ENCODE data around the gene KIF19. TPM values are rescaled to one million over a fixed set of nuclear protein-coding genes. Genes with fewer than 3 reads are reported as not detected.

KIF19 gene
- total and polyA plus RNA-seq, 10 of the 15 experiments (the other 5 are each of a cell fraction or from before 2014, with no cell fraction given): 0.06 to 0.07 TPM; not detected in 8

DNA sequence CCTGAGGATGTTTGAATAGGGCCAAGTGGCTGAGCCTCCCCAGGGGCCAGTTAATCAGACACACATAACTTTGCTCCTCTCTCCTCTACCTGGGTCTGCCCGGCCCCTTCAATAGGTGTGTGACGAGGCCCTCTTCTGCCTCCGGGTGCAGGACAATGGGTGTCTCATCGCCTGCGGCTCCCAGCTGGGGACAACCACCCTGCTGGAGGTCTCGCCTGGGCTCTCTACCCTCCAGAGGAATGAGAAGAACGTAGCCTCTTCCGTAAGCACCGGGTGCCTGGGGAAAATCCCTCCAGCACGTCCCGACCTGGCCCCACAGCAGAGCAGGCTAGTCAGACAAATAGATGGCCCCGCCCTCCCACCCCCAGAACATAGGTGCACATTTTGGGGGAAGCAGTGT is 16.1 kb upstream of the KIF19 start:
- no peaks in the 10 kb centered on the region for H4K20me1 ChIP-seq (ENCODE audit: control insufficient read depth, insufficient read depth)
- no peak for ATAC-seq
- H3K4me1 ChIP-seq (ENCODE audit: control insufficient read depth, insufficient read depth, low read length): no peaks in the 10 kb centered on the region
- no peak for DNase-seq (ENCODE audit: low read depth, low spot score)
- no peak overlapping the region for H3K27ac ChIP-seq (ENCODE audit: control insufficient read depth, insufficient read depth)
- no peaks in the 10 kb centered on the region for H3K36me3 ChIP-seq (ENCODE audit: control insufficient read depth in 2 of 2, insufficient read depth in 2 of 2, low read length in 1 of 2)
- 26% methylated on average over 12 of the region's 12 CpGs for WGBS (ENCODE audit: insufficient coverage, insufficient replicate concordance, low lambda C conversion rate, missing lambda C conversion rate)
- FAIRE-seq: no peak
- no TSS peak for BruUV-seq (replicated peaks)
- H3K27me3 ChIP-seq (replicated peaks in 1 of 2; ENCODE audit: control insufficient read depth in 2 of 2, insufficient read depth in 2 of 2, low read length in 1 of 2): no peaks in the 10 kb centered on the region
- CTCF ChIA-PET: no interaction called here
- in situ Hi-C loops (cut with MboI) (no loop called here), intact Hi-C loops (cut with micrococcal nuclease; ENCODE audit: unreplicated experiment) (no loop called here)
- RAD21 ChIA-PET (ENCODE audit: unreplicated experiment): no interaction called here
- H2AFZ ChIP-seq (ENCODE audit: control insufficient read depth, low read depth, low read length): no peak overlapping the region
- SMC1A ChIA-PET (ENCODE audit: uncharacterized antibody, unreplicated experiment): no interaction called here
- no peak overlapping the region for H3K4me2 ChIP-seq (ENCODE audit: control insufficient read depth, insufficient read depth)
- peaks cover 7% of the 10 kb centered on the region; the same call in 1 of the 3 replicates for H3K9me3 ChIP-seq (replicated peaks; ENCODE audit: control insufficient read depth, insufficient read depth, low read length)
- no peaks in the 10 kb centered on the region for H3K79me2 ChIP-seq (ENCODE audit: control insufficient read depth, insufficient read depth, low read length)
- no peak overlapping the region for H3K4me3 ChIP-seq
- no peak for TF ChIP-seq MEF2A (IDR thresholded peaks at IDR 0.05; ENCODE audit: insufficient read depth, low read depth, low read length)
- H3K9ac ChIP-seq (ENCODE audit: control insufficient read depth, insufficient read depth, low read length): no peak overlapping the region
- POLR2A ChIA-PET: no interaction called here

DNA sequence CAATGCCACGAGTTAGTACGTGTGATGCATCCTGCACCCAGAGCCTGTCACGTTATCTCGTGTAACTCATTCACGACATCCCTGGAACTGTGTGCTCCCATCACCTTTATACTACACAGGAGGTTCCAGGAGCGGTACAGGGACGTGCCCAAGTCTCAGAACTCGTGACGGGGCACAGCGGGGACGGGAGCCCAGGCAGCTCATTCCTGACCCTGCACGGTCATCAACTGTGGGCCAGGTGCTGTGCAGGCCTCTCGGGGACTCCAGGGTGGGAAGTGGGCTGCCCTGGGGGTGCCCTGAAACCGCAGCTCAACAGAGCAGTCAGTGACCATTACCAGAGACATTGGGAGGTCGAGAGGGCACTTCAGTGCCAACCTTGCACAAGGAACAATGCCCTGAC is 11.1 kb upstream of the KIF19 start:
- intact Hi-C loops (cut with micrococcal nuclease; ENCODE audit: unreplicated experiment): no loop called here
- no peaks in the 10 kb centered on the region for H4K20me1 ChIP-seq (ENCODE audit: control insufficient read depth, insufficient read depth)
- H3K4me2 ChIP-seq (ENCODE audit: control insufficient read depth, insufficient read depth): no peak overlapping the region
- ChIA-PET POLR2A (no interaction called here), SMC1A (ENCODE audit: uncharacterized antibody, unreplicated experiment) (no interaction called here), CTCF (interaction anchor here (0.6 to 1.3 kb wide), 2 partner anchors 53 to 567 kb away, joined by 3 read pairs; partner anchors contain the start of gene GPR142), RAD21 (ENCODE audit: unreplicated experiment) (no interaction called here)
- DNase-seq (ENCODE audit: low read depth, low spot score) (no peak), ATAC-seq (no peak), FAIRE-seq (no peak)
- no peak overlapping the region for H3K9ac ChIP-seq (ENCODE audit: control insufficient read depth, insufficient read depth, low read length)
- H3K4me1 ChIP-seq (ENCODE audit: control insufficient read depth, insufficient read depth, low read length): no peaks in the 10 kb centered on the region
- WGBS (ENCODE audit: insufficient coverage, insufficient replicate concordance, low lambda C conversion rate, missing lambda C conversion rate): 23% methylated on average over 15 of the region's 15 CpGs
- TF ChIP-seq ZSCAN29 (IDR thresholded peaks at IDR 0.05) (no peak), EZH2 (IDR thresholded peaks at IDR 0.05; ENCODE audit: borderline replicate concordance, control insufficient read depth, low read depth, low read length) (no peak), USF1 (IDR thresholded peaks at IDR 0.05; ENCODE audit: borderline replicate concordance, extremely low read length, insufficient read depth, low read depth, low read length) (no peak), IKZF2 (IDR thresholded peaks at IDR 0.05) (no peak), HDAC6 (IDR thresholded peaks at IDR 0.05; ENCODE audit: unreplicated experiment) (no peak), RUNX3 (IDR thresholded peaks at IDR 0.05; ENCODE audit: low read length) (no peak), MTA3 (IDR thresholded peaks at IDR 0.05; ENCODE audit: borderline replicate concordance, low read length) (no peak), PBX3 (IDR thresholded peaks at IDR 0.05; ENCODE audit: insufficient replicate concordance, low read depth, low read length) (no peak), CBX3 (IDR thresholded peaks at IDR 0.05; ENCODE audit: borderline replicate concordance, low read depth) (no peak), MYB (IDR thresholded peaks at IDR 0.05; ENCODE audit: borderline replicate concordance, low read depth, low read length) (no peak), PAX8 (IDR thresholded peaks at IDR 0.05) (no peak)
- TF ChIP-seq, protein P1, sequence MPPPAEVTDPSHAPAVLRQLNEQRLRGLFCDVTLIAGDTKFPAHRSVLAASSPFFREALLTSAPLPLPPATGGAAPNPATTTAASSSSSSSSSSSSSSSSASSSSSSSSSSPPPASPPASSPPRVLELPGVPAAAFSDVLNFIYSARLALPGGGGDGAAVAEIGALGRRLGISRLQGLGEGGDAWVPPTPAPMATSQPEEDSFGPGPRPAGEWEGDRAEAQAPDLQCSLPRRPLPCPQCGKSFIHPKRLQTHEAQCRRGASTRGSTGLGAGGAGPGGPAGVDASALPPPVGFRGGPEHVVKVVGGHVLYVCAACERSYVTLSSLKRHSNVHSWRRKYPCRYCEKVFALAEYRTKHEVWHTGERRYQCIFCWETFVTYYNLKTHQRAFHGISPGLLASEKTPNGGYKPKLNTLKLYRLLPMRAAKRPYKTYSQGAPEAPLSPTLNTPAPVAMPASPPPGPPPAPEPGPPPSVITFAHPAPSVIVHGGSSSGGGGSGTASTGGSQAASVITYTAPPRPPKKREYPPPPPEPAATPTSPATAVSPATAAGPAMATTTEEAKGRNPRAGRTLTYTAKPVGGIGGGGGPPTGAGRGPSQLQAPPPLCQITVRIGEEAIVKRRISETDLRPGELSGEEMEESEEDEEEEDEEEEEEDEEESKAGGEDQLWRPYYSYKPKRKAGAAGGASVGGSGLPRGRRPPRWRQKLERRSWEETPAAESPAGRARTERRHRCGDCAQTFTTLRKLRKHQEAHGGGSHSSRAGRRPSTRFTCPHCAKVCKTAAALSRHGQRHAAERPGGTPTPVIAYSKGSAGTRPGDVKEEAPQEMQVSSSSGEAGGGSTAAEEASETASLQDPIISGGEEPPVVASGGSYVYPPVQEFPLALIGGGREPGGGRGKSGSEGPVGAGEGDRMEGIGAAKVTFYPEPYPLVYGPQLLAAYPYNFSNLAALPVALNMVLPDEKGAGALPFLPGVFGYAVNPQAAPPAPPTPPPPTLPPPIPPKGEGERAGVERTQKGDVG (CRISPR knock-in tag; IDR thresholded peaks at IDR 0.05): no peak
- no peak overlapping the region for H2AFZ ChIP-seq (ENCODE audit: control insufficient read depth, low read depth, low read length)
- no peaks in the 10 kb centered on the region for H3K36me3 ChIP-seq (ENCODE audit: control insufficient read depth in 2 of 2, insufficient read depth in 2 of 2, low read length in 1 of 2)
- peaks cover 3% of the 10 kb centered on the region; the same call in 1 of the 3 replicates for H3K9me3 ChIP-seq (replicated peaks; ENCODE audit: control insufficient read depth, insufficient read depth, low read length)
- BruUV-seq (replicated peaks): no TSS peak
- H3K27me3 ChIP-seq (replicated peaks in 1 of 2; ENCODE audit: control insufficient read depth in 2 of 2, insufficient read depth in 2 of 2, low read length in 1 of 2): no peaks in the 10 kb centered on the region
- H3K4me3 ChIP-seq: no peak overlapping the region
- in situ Hi-C loops (cut with MboI): no loop called here
- no peak overlapping the region for H3K27ac ChIP-seq (ENCODE audit: control insufficient read depth, insufficient read depth)
- H3K79me2 ChIP-seq (ENCODE audit: control insufficient read depth, insufficient read depth, low read length): no peaks in the 10 kb centered on the region
